WTC11 (cell line): ENCODE results near the gene CLDND2. TPM values are rescaled to one million over a fixed set of nuclear protein-coding genes. Genes with fewer than 3 reads are reported as not detected.
A peak's percentile ranks its signal among the peaks of the same experiment; 100 is the strongest.

Experiments used
- ATAC-seq: fragments of 200-7000 bp; cut with Tn5 transposase; 2 replicates; pipeline ENCODE4 v1.10.0; 2021; ENCODE audit warnings: mild to moderate bottlenecking, moderate library complexity
- CTCF ChIA-PET: fragments of 300-600 bp; sonication (Branson Sonifier 250); formaldehyde crosslinking; loops from one replicate; lab custom pipeline; 2021; ENCODE audit warnings: antibody characterized with exemption; lab: Charles Lee
- POLR2A ChIA-PET: fragments of 350-600 bp; sonication (Branson Sonifier 250); formaldehyde crosslinking; loops from one replicate; lab custom pipeline; 2021; ENCODE audit warnings: antibody characterized with exemption; lab: Charles Lee
- DNase-seq: peaks from one replicate; pipeline ENCODE4 v3.0.0; 2021; ENCODE audit warnings: low spot score
- H3K27ac Mint-ChIP-seq: 2 replicates; pipeline ENCODE4 v1.8.0; 2021; ENCODE audit warnings: mixed read lengths
- H3K27me3 Mint-ChIP-seq: 2 replicates; pipeline ENCODE4 v1.8.0; 2021; ENCODE audit warnings: low read depth, mild to moderate bottlenecking, moderate library complexity, mixed read lengths
- H3K36me3 Mint-ChIP-seq: 2 replicates; pipeline ENCODE4 v1.8.0; 2021; ENCODE audit warnings: mixed read lengths
- H3K4me1 Mint-ChIP-seq: 2 replicates; pipeline ENCODE4 v1.8.0; 2022; ENCODE audit warnings: mixed read lengths
- H3K4me3 Mint-ChIP-seq: 2 replicates; pipeline ENCODE4 v1.8.0; 2021; ENCODE audit warnings: mild to moderate bottlenecking, moderate library complexity, mixed read lengths
- H3K9me3 Mint-ChIP-seq: 2 replicates; pipeline ENCODE4 v1.8.0; 2021; ENCODE audit warnings: mixed read lengths
- CBFB ChIP-seq: sonication (generic); formaldehyde crosslinking; IDR thresholded peaks from 2 replicates; pipeline ENCODE4 v1.8.1; 2022; ENCODE audit warnings: mild to moderate bottlenecking, low read depth, missing genetic modification reagents
- NFE2L1 ChIP-seq: sonication (generic); formaldehyde crosslinking; IDR thresholded peaks from 2 replicates; pipeline ENCODE4 v1.8.1; 2023; ENCODE audit warnings: missing genetic modification reagents
- NR3C1 ChIP-seq: sonication (generic); formaldehyde crosslinking; conservative IDR thresholded peaks from 2 replicates; pipeline ENCODE4 v1.8.1; 2023; ENCODE audit warnings: low read depth, mild to moderate bottlenecking, missing genetic modification reagents
- RORB ChIP-seq: fragments of 250-450 bp; sonication (Bioruptor Pico); IDR thresholded peaks from 2 replicates; pipeline ENCODE4 v1.9.0; 2021; ENCODE audit warnings: mild to moderate bottlenecking
- SMAD4 ChIP-seq: sonication (generic); formaldehyde crosslinking; IDR thresholded peaks from 2 replicates; pipeline ENCODE4 v1.8.0; 2022; ENCODE audit warnings: mild to moderate bottlenecking, missing genetic modification reagents
- ZNF263 ChIP-seq: sonication (generic); formaldehyde crosslinking; IDR thresholded peaks from 2 replicates; pipeline ENCODE4 v1.8.1; 2022; ENCODE audit warnings: low read depth, mild to moderate bottlenecking, moderate library complexity, missing genetic modification reagents
- ZNF396 ChIP-seq: fragments of 250-450 bp; sonication (Bioruptor Pico); IDR thresholded peaks from 2 replicates; pipeline ENCODE4 v1.8.0; 2021; ENCODE audit warnings: mild to moderate bottlenecking, moderate library complexity, borderline replicate concordance
- ZNF423 ChIP-seq: fragments of 250-450 bp; sonication (Bioruptor Pico); IDR thresholded peaks from 2 replicates; pipeline ENCODE4 v2.1.2; 2022; ENCODE audit warnings: mild to moderate bottlenecking, moderate library complexity
- ZNF671 ChIP-seq: fragments of 250-450 bp; sonication (Bioruptor Pico); IDR thresholded peaks from 2 replicates; pipeline ENCODE4 v1.8.0; 2021; ENCODE audit warnings: mild to moderate bottlenecking
- total RNA-seq: library from RNA; stranded (reverse); gene quantifications from 3 replicates; pipeline ENCODE4 v1.2.3, GENCODE V29; 2021
- TF ChIP-seq, protein P1 (sequence below): sonication (generic); formaldehyde crosslinking; IDR thresholded peaks from 2 replicates; pipeline ENCODE4 v1.8.1; 2022; ENCODE audit warnings: low read depth, missing genetic modification reagents, borderline replicate concordance
- TF ChIP-seq, protein P2 (sequence below): fragments of 250-450 bp; sonication (Bioruptor Pico); IDR thresholded peaks from 2 replicates; pipeline ENCODE4 v1.9.0; 2021; ENCODE audit warnings: mild to moderate bottlenecking
- TF ChIP-seq, protein P3 (sequence below): sonication (generic); formaldehyde crosslinking; IDR thresholded peaks from 2 replicates; pipeline ENCODE4 v1.8.1; 2022; ENCODE audit warnings: missing genetic modification reagents, borderline replicate concordance
- TF ChIP-seq, protein P4 (sequence below): fragments of 250-450 bp; sonication (Bioruptor Pico); IDR thresholded peaks from 2 replicates; pipeline ENCODE4 v1.8.0; 2021; ENCODE audit warnings: mild to moderate bottlenecking
- TF ChIP-seq, protein P5 (sequence below): sonication (generic); formaldehyde crosslinking; IDR thresholded peaks from 2 replicates; pipeline ENCODE4 v1.8.0; 2022; ENCODE audit warnings: mild to moderate bottlenecking, missing genetic modification reagents
- TF ChIP-seq, protein P6 (sequence below): sonication (generic); formaldehyde crosslinking; IDR thresholded peaks from 2 replicates; pipeline ENCODE4 v1.8.1; 2023; ENCODE audit warnings: mild to moderate bottlenecking, missing genetic modification reagents, moderate library complexity
- TF ChIP-seq, protein P7 (sequence below): fragments of 250-450 bp; sonication (Bioruptor Pico); IDR thresholded peaks from 2 replicates; pipeline ENCODE4 v1.9.0; 2021; ENCODE audit warnings: moderate library complexity, mild to moderate bottlenecking, inconsistent platforms, borderline replicate concordance
- TF ChIP-seq, protein P8 (sequence below): sonication (generic); formaldehyde crosslinking; IDR thresholded peaks from 2 replicates; pipeline ENCODE4 v1.8.0; 2023; ENCODE audit warnings: missing genetic modification reagents, mild to moderate bottlenecking, borderline replicate concordance

The CLDND2 gene
- total RNA-seq, 1 experiment from 2014 or later: 1.7 TPM

DNA sequence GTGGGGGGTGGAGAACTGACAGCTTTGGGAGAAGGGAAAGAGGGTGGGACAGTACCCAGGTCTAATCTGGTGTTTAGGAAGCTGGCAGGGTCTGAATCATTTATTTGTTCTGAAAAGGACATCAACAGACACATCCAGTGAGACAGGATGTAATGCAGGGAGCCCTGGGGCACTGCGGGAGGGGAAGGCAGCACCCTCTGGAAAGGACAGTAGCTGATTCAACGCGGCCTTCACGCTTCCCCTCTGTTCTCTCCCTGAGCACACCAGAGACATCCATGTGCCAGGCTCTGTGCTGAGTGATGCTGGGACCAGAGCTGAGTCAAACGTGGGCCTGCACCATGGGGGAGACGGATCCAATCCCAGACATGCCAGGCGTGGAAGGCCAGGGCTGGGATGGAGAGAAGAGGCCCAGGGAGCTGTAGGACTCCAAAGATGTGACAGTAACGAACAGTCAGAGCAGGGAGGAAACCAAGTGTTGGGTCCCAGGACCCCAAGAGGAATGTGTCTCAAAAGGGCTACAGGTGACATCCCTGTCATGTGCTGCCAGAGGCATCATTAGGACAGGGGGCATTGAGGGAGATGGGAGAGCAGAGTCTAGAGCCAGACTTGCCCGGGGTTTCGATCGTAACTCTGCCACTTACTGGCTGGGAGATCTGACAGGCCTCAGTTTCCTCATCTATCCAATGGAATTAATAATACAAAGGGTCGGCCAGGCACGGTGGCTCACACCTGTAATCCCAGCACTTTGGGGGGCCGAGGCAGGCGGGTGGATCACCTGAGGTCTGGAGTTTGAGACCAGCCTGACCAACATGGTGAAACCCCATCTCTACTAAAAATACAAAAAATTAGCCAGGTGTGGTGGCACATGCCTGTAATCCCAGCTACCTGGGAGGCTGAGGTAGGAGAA lies 4.3 kb downstream of the CLDND2 start:
- H3K4me1 Mint-ChIP-seq: peaks cover 31% of the 10 kb centered on the region
- H3K27ac Mint-ChIP-seq: no peak overlapping the region
- H3K9me3 Mint-ChIP-seq: no peaks in the 10 kb centered on the region
- ATAC-seq: no peak
- H3K36me3 Mint-ChIP-seq: no peaks in the 10 kb centered on the region
- peak overlapping the region; percentile 34; the same call in 1 of the 2 replicates for H3K4me3 Mint-ChIP-seq
- POLR2A ChIA-PET: no interaction called here
- TF ChIP-seq, protein P1, sequence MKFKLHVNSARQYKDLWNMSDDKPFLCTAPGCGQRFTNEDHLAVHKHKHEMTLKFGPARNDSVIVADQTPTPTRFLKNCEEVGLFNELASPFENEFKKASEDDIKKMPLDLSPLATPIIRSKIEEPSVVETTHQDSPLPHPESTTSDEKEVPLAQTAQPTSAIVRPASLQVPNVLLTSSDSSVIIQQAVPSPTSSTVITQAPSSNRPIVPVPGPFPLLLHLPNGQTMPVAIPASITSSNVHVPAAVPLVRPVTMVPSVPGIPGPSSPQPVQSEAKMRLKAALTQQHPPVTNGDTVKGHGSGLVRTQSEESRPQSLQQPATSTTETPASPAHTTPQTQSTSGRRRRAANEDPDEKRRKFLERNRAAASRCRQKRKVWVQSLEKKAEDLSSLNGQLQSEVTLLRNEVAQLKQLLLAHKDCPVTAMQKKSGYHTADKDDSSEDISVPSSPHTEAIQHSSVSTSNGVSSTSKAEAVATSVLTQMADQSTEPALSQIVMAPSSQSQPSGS (CRISPR knock-in tag): no peak
- TF ChIP-seq ZNF263 (CRISPR knock-in tag) (no peak), CBFB (CRISPR knock-in tag) (no peak), ZNF671 (CRISPR knock-in tag) (no peak), ZNF396 (CRISPR knock-in tag) (no peak), NR3C1 (CRISPR knock-in tag) (no peak), SMAD4 (no peak), RORB (CRISPR knock-in tag) (no peak), NFE2L1 (CRISPR knock-in tag) (no peak), ZNF423 (CRISPR knock-in tag) (no peak)
- TF ChIP-seq, protein P2, sequence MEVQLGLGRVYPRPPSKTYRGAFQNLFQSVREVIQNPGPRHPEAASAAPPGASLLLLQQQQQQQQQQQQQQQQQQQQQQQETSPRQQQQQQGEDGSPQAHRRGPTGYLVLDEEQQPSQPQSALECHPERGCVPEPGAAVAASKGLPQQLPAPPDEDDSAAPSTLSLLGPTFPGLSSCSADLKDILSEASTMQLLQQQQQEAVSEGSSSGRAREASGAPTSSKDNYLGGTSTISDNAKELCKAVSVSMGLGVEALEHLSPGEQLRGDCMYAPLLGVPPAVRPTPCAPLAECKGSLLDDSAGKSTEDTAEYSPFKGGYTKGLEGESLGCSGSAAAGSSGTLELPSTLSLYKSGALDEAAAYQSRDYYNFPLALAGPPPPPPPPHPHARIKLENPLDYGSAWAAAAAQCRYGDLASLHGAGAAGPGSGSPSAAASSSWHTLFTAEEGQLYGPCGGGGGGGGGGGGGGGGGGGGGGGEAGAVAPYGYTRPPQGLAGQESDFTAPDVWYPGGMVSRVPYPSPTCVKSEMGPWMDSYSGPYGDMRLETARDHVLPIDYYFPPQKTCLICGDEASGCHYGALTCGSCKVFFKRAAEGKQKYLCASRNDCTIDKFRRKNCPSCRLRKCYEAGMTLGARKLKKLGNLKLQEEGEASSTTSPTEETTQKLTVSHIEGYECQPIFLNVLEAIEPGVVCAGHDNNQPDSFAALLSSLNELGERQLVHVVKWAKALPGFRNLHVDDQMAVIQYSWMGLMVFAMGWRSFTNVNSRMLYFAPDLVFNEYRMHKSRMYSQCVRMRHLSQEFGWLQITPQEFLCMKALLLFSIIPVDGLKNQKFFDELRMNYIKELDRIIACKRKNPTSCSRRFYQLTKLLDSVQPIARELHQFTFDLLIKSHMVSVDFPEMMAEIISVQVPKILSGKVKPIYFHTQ (CRISPR knock-in tag): no peak
- TF ChIP-seq, protein P3, sequence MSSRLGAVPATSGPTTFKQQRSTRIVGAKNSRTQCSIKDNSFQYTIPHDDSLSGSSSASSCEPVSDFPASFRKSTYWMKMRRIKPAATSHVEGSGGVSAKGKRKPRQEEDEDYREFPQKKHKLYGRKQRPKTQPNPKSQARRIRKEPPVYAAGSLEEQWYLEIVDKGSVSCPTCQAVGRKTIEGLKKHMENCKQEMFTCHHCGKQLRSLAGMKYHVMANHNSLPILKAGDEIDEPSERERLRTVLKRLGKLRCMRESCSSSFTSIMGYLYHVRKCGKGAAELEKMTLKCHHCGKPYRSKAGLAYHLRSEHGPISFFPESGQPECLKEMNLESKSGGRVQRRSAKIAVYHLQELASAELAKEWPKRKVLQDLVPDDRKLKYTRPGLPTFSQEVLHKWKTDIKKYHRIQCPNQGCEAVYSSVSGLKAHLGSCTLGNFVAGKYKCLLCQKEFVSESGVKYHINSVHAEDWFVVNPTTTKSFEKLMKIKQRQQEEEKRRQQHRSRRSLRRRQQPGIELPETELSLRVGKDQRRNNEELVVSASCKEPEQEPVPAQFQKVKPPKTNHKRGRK (CRISPR knock-in tag): no peak
- TF ChIP-seq, protein P4, sequence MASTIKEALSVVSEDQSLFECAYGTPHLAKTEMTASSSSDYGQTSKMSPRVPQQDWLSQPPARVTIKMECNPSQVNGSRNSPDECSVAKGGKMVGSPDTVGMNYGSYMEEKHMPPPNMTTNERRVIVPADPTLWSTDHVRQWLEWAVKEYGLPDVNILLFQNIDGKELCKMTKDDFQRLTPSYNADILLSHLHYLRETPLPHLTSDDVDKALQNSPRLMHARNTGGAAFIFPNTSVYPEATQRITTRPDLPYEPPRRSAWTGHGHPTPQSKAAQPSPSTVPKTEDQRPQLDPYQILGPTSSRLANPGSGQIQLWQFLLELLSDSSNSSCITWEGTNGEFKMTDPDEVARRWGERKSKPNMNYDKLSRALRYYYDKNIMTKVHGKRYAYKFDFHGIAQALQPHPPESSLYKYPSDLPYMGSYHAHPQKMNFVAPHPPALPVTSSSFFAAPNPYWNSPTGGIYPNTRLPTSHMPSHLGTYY (CRISPR knock-in tag): no peak
- TF ChIP-seq, protein P5, sequence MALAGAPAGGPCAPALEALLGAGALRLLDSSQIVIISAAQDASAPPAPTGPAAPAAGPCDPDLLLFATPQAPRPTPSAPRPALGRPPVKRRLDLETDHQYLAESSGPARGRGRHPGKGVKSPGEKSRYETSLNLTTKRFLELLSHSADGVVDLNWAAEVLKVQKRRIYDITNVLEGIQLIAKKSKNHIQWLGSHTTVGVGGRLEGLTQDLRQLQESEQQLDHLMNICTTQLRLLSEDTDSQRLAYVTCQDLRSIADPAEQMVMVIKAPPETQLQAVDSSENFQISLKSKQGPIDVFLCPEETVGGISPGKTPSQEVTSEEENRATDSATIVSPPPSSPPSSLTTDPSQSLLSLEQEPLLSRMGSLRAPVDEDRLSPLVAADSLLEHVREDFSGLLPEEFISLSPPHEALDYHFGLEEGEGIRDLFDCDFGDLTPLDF (CRISPR knock-in tag): no peak
- TF ChIP-seq, protein P6, sequence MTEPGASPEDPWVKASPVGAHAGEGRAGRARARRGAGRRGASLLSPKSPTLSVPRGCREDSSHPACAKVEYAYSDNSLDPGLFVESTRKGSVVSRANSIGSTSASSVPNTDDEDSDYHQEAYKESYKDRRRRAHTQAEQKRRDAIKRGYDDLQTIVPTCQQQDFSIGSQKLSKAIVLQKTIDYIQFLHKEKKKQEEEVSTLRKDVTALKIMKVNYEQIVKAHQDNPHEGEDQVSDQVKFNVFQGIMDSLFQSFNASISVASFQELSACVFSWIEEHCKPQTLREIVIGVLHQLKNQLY (CRISPR knock-in tag): no peak
- TF ChIP-seq, protein P7, sequence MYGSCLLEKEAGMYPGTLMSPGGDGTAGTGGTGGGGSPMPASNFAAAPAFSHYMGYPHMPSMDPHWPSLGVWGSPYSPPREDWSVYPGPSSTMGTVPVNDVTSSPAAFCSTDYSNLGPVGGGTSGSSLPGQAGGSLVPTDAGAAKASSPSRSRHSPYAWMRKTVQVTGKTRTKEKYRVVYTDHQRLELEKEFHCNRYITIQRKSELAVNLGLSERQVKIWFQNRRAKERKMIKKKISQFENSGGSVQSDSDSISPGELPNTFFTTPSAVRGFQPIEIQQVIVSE: no peak
- TF ChIP-seq, protein P8, sequence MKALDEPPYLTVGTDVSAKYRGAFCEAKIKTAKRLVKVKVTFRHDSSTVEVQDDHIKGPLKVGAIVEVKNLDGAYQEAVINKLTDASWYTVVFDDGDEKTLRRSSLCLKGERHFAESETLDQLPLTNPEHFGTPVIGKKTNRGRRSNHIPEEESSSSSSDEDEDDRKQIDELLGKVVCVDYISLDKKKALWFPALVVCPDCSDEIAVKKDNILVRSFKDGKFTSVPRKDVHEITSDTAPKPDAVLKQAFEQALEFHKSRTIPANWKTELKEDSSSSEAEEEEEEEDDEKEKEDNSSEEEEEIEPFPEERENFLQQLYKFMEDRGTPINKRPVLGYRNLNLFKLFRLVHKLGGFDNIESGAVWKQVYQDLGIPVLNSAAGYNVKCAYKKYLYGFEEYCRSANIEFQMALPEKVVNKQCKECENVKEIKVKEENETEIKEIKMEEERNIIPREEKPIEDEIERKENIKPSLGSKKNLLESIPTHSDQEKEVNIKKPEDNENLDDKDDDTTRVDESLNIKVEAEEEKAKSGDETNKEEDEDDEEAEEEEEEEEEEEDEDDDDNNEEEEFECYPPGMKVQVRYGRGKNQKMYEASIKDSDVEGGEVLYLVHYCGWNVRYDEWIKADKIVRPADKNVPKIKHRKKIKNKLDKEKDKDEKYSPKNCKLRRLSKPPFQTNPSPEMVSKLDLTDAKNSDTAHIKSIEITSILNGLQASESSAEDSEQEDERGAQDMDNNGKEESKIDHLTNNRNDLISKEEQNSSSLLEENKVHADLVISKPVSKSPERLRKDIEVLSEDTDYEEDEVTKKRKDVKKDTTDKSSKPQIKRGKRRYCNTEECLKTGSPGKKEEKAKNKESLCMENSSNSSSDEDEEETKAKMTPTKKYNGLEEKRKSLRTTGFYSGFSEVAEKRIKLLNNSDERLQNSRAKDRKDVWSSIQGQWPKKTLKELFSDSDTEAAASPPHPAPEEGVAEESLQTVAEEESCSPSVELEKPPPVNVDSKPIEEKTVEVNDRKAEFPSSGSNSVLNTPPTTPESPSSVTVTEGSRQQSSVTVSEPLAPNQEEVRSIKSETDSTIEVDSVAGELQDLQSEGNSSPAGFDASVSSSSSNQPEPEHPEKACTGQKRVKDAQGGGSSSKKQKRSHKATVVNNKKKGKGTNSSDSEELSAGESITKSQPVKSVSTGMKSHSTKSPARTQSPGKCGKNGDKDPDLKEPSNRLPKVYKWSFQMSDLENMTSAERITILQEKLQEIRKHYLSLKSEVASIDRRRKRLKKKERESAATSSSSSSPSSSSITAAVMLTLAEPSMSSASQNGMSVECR: no peak
- CTCF ChIA-PET: interaction anchor here (0.6 to 2.1 kb wide), 2 partner anchors 24 to 206 kb away, joined by 3 to 9 read pairs; partner anchors contain the start of gene VSIG10L
- DNase-seq: no peak
- H3K27me3 Mint-ChIP-seq: no peaks in the 10 kb centered on the region; the same call in 1 of the 2 replicates
